LNCAP (cell line): ENCODE data around the gene CORO2A.

Experiments used
- TF ChIP-seq, protein P1 (sequence below): fragments of 450-650 bp; IDR thresholded peaks from 2 replicates; pipeline ENCODE4 v1.5.1; 2017; ENCODE audit warnings: mild to moderate bottlenecking

Gene CORO2A

GRCh38 chr9:98208635-98209034 is 16.2 kb upstream of the CORO2A start:
- TF ChIP-seq, protein P1, sequence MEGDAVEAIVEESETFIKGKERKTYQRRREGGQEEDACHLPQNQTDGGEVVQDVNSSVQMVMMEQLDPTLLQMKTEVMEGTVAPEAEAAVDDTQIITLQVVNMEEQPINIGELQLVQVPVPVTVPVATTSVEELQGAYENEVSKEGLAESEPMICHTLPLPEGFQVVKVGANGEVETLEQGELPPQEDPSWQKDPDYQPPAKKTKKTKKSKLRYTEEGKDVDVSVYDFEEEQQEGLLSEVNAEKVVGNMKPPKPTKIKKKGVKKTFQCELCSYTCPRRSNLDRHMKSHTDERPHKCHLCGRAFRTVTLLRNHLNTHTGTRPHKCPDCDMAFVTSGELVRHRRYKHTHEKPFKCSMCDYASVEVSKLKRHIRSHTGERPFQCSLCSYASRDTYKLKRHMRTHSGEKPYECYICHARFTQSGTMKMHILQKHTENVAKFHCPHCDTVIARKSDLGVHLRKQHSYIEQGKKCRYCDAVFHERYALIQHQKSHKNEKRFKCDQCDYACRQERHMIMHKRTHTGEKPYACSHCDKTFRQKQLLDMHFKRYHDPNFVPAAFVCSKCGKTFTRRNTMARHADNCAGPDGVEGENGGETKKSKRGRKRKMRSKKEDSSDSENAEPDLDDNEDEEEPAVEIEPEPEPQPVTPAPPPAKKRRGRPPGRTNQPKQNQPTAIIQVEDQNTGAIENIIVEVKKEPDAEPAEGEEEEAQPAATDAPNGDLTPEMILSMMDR: no peak

DNA sequence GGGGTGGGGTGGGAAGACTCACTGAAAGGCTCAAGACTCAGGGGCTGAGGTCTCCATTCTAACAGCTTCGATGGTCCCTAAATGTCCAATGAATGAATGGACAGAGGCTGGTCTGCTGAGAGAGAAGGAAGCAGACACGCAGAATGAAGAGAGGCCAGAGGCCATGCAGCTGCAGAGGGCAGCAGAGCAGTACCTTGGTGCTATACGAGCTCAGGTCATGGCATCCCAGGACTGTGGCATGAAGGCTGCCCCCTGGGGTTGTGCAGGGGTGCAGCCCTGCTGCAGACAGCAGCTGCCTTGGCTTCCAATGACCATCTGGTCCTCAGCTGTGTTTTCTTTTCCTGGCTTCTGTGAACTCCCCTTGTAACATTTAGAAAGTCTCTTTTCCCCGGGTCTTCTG is 15.2 kb upstream of the CORO2A start:
- TF ChIP-seq, protein P1: no peak

GRCh38 chr9:98206754-98207153 is 14.3 kb upstream of the CORO2A start:
- TF ChIP-seq, protein P1: no peak

GRCh38 chr9:98204692-98205091 is 12.3 kb upstream of the CORO2A start:
- TF ChIP-seq, protein P1: no peak

DNA sequence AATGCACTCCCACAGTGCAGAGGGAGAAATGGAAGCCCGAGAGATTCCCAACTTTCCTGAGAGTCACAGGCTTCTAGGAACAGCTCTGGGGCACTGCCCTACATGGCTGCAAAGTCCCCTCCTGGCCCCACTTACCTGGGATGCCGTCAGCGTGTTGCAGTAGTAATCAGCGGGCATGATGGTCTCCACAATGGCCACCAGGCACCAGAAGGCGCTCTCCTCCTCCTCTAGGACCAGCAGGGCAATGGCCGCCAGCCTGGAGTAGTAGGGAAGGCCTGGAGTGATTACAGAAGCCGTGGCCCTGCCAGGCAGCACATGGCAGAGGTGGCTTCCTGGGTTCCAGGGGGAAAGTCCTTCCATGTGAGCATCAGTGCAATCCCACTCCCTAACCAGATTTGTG is 10.7 kb upstream of the CORO2A start:
- TF ChIP-seq, protein P1: no peak

- TF ChIP-seq, protein P1: no peak
Observed at GRCh38 chr9:98202252-98202651, 9.8 kb upstream of the CORO2A start.

DNA sequence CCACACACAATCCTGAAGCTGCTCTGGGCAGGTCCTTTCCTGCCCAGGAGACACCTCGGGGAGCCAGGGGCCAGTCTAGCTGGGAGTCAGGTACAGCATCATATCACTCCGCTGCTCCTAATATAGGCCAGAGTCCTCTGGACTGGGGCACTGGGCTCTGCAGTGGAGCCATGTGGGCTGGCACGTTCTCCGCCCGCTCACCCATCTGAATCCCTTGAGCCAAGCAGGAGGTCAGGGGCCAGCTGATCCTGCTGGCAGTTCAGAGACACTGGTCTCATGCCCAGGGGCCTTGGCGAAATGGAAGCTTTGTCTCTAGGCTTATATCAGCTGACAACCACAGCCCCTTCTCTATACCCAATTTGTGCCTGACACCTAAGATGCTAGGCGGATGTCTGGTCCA is 9.3 kb upstream of the CORO2A start:
- TF ChIP-seq, protein P1: no peak

DNA sequence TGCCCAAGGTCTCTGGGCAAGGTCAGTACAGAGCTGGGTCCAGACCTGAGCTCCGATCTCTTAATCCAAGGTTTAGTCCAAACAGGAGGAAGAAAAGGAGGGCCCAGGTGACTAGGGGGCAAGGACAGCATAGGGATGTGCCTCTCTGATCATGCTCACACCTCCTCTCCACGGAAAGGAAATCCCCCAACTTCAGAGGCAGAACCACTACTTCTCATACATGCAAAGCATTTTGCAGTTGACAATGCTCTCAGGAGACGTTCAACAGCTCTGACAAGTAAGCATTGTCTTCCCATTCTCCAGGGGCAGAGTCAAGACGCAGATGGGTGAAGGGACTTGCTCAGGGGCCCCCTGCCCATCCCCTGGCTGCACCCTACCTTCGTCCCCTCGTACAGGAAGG is 8.7 kb upstream of the CORO2A start:
- TF ChIP-seq, protein P1: no peak
